Fibroblast of lung (primary cell): ENCODE results near the gene BIRC3. TPM values are rescaled to one million over a fixed set of nuclear protein-coding genes. Genes with fewer than 3 reads are reported as not detected.
A peak's percentile ranks its signal among the peaks of the same experiment; 100 is the strongest.

Experiments used
- DNase-seq, 2 donors: peaks; one replicate each; pipeline versions ENCODE4 v3.0.0 to v3.0.0-alpha.2; 2010; ENCODE audit warnings: low read depth in 2 of 2
- H2AFZ ChIP-seq: 2 replicates; pipeline ENCODE4 v1.5.1; 2012; ENCODE audit warnings: low read length, control low read depth, inconsistent platforms
- H3K27ac ChIP-seq: 2 replicates; pipeline ENCODE4 v1.5.1; 2011; ENCODE audit warnings: low read length, control low read depth; ENCODE audit not compliant: insufficient read depth
- H3K27me3 ChIP-seq: 2 replicates; pipeline ENCODE4 v1.5.1; 2011; ENCODE audit warnings: mild to moderate bottlenecking, low read length; ENCODE audit not compliant: control insufficient read depth, insufficient read depth
- H3K36me3 ChIP-seq: 2 replicates; pipeline ENCODE4 v1.5.1; 2011; ENCODE audit warnings: low read length; ENCODE audit not compliant: control insufficient read depth, insufficient read depth
- H3K4me1 ChIP-seq: 2 replicates; pipeline ENCODE4 v1.5.1; 2011; ENCODE audit warnings: low read length; ENCODE audit not compliant: control insufficient read depth, insufficient read depth; ENCODE audit errors: extremely low read depth
- H3K4me2 ChIP-seq: 2 replicates; pipeline ENCODE4 v1.5.1; 2011; ENCODE audit warnings: low read length, control low read depth; ENCODE audit not compliant: insufficient read depth; ENCODE audit errors: extremely low read depth
- H3K4me3 ChIP-seq, 4 experiments: fragments of 200-600 bp in 1 of 4; sonication (generic) in 1 of 4; replicated peaks in 1 of 4; 2 replicates each; pipeline ENCODE4 v1.5.1; 2011 to 2016; ENCODE audit warnings: low read length in 4 of 4, low read depth in 3 of 4, mild to moderate bottlenecking in 3 of 4, control low read depth in 2 of 4, inconsistent platforms in 1 of 4, mixed read lengths in 1 of 4; ENCODE audit not compliant: insufficient read depth in 1 of 4; ENCODE audit errors: control extremely low read depth in 1 of 4
- H3K79me2 ChIP-seq: 2 replicates; pipeline ENCODE4 v1.5.1; 2012; ENCODE audit warnings: mild to moderate bottlenecking, low read length, inconsistent platforms; ENCODE audit not compliant: control insufficient read depth, insufficient read depth
- H3K9ac ChIP-seq: 2 replicates; pipeline ENCODE4 v1.5.1; 2011; ENCODE audit warnings: mild to moderate bottlenecking, low read length, control low read depth; ENCODE audit not compliant: insufficient read depth
- H3K9me3 ChIP-seq: 2 replicates; pipeline ENCODE4 v1.5.1; 2012; ENCODE audit warnings: low read depth, low read length; ENCODE audit not compliant: control insufficient read depth, insufficient read depth
- H4K20me1 ChIP-seq: 2 replicates; pipeline ENCODE4 v1.5.1; 2011; ENCODE audit warnings: low read length; ENCODE audit not compliant: control insufficient read depth, insufficient read depth; ENCODE audit errors: extremely low read depth
- CTCF ChIP-seq, 2 donors: IDR thresholded peaks in 1 of 2; conservative IDR thresholded peaks in 1 of 2; 1 replicate in 1 of 2; 2 replicates in 1 of 2; pipeline ENCODE4 v1.5.1; 2011 to 2012; ENCODE audit warnings: low read length in 2 of 2, control low read depth in 1 of 2, inconsistent platforms in 1 of 2, low read depth in 1 of 2, mild to moderate bottlenecking in 1 of 2
- EZH2 ChIP-seq: IDR thresholded peaks from 2 replicates; pipeline ENCODE4 v1.5.1; 2012; ENCODE audit warnings: low read length, control low read depth, mild to moderate bottlenecking; ENCODE audit errors: missing control alignments
- polyA plus RNA-seq, 2 donors: library from polyadenylated mRNA; depleted of rRNA in 1 of 2; stranded (reverse) in 1 of 2; unstranded in 1 of 2; fragments of >200 nt; gene quantifications; 2 replicates each; pipeline ENCODE4 v1.2.1, GENCODE V29; 2011 to 2012; ENCODE audit warnings: missing spikeins in 1 of 2
- total RNA-seq: library from RNA; depleted of rRNA; stranded (reverse); fragments of >200 nt; gene quantifications from 2 replicates; pipeline ENCODE4 v1.2.1, GENCODE V29; 2014

The BIRC3 gene
- total and polyA plus RNA-seq, 2 donors (not counting 1 experiment from before 2014, with no cell fraction given) = 0.58 to 3.3 TPM

- Histone ChIP-seq H4K20me1 (no peaks in the 10 kb centered on the region), H3K36me3 (no peaks in the 10 kb centered on the region), H3K4me3 (no peak overlapping the region), H3K4me2 (no peak overlapping the region), H2AFZ (no peak overlapping the region), H3K79me2 (peaks cover 16% of the 10 kb centered on the region), H3K27ac (no peak overlapping the region), H3K4me1 (no peaks in the 10 kb centered on the region), H3K27me3 (no peaks in the 10 kb centered on the region), H3K9ac (no peak overlapping the region), H3K9me3 (no peaks in the 10 kb centered on the region)
- peak in 1 of 2 donors; percentile 6 for DNase-seq
- TF ChIP-seq EZH2 (no peak), CTCF (conservative IDR thresholded peaks at IDR 0.05 in 1 of 2, IDR thresholded peaks at IDR 0.05 in 1 of 2; ENCODE audit: low read depth in 1 of 2, low read length in 2 of 2) (no peak)
Measured at GRCh38 chr11:102377891-102378290, 60.6 kb downstream of the BIRC3 start.

GRCh38 chr11:102378818-102379217 is 61.5 kb downstream of the BIRC3 start:
- no peak overlapping the region for H3K27ac ChIP-seq
- TF ChIP-seq EZH2 (no peak), CTCF (conservative IDR thresholded peaks at IDR 0.05 in 1 of 2, IDR thresholded peaks at IDR 0.05 in 1 of 2; ENCODE audit: low read depth in 1 of 2, low read length in 2 of 2) (no peak)
- H3K27me3 ChIP-seq = no peaks in the 10 kb centered on the region
- H3K9ac ChIP-seq = no peak overlapping the region
- no peaks in the 10 kb centered on the region for H3K36me3 ChIP-seq
- H3K4me2 ChIP-seq = no peak overlapping the region
- no peaks in the 10 kb centered on the region for H4K20me1 ChIP-seq
- H2AFZ ChIP-seq = no peak overlapping the region
- H3K4me1 ChIP-seq = no peaks in the 10 kb centered on the region
- peaks cover 16% of the 10 kb centered on the region for H3K79me2 ChIP-seq
- DNase-seq = no peak
- no peaks in the 10 kb centered on the region for H3K9me3 ChIP-seq
- H3K4me3 ChIP-seq = no peak overlapping the region

GRCh38 chr11:102382384-102382783 is 65.1 kb downstream of the BIRC3 start:
- Histone ChIP-seq H3K79me2 (no peaks in the 10 kb centered on the region), H3K27me3 (no peaks in the 10 kb centered on the region), H3K36me3 (peaks cover 2% of the 10 kb centered on the region)

More at GRCh38 chr11:102382384-102382783, 65.1 kb downstream of the BIRC3 start:
- Histone ChIP-seq H4K20me1 (no peaks in the 10 kb centered on the region), H3K4me1 (no peaks in the 10 kb centered on the region), H3K9ac (no peak overlapping the region), H3K4me2 (no peak overlapping the region), H3K4me3 (no peak overlapping the region), H2AFZ (no peak overlapping the region), H3K27ac (no peak overlapping the region), H3K9me3 (no peaks in the 10 kb centered on the region)
- TF ChIP-seq EZH2 (no peak), CTCF (conservative IDR thresholded peaks at IDR 0.05 in 1 of 2, IDR thresholded peaks at IDR 0.05 in 1 of 2; ENCODE audit: low read depth in 1 of 2, low read length in 2 of 2) (no peak)
- peak in 1 of 2 donors; percentile 6 for DNase-seq
